ENCODE data around the gene TNFAIP2. TPM values are rescaled to one million over a fixed set of nuclear protein-coding genes. Genes with fewer than 3 reads are reported as not detected.

TNFAIP2 gene, protein sequence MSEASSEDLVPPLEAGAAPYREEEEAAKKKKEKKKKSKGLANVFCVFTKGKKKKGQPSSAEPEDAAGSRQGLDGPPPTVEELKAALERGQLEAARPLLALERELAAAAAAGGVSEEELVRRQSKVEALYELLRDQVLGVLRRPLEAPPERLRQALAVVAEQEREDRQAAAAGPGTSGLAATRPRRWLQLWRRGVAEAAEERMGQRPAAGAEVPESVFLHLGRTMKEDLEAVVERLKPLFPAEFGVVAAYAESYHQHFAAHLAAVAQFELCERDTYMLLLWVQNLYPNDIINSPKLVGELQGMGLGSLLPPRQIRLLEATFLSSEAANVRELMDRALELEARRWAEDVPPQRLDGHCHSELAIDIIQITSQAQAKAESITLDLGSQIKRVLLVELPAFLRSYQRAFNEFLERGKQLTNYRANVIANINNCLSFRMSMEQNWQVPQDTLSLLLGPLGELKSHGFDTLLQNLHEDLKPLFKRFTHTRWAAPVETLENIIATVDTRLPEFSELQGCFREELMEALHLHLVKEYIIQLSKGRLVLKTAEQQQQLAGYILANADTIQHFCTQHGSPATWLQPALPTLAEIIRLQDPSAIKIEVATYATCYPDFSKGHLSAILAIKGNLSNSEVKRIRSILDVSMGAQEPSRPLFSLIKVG
- 1 to 10 TPM; 1.1 to 1.2 TPM for total RNA-seq

DNA sequence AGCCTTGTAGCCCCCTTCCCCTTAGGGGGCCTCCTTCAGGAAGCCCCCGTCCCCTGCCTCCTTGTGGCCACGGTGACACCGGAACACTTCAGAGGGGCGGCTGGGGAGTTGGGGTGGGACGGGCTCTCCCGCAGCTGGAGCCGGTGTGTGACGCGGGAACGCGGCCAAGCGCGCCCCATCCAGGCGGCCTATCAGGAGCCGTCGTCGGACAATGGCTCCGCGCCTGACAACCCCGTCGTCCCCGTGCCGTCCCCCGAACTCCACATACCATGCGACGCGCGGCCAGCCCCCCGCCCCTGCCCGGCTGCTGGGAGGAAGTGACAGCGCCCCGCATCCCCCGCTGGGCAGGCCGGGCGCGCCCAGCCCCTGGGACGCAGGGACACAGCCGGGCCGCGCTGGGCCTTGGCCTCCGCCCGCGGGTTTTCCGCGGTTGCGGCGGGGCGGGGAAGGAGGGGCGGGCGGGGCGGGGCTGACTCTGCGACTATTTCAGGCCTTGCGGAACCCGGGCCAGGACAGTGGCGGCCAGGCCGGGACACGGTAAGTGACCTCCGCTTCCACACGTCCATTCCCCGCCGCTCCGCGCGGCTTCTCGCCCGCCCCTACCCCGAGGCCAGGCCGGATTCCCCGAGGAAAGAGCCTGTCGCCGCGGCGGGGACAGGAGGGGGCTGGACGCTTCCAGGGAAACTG is at the start of gene TNFAIP2:
TSS of gene TNFAIP2 (plus strand) at position 515 of the 687 bp plus-strand sequence. CDS start 2,997 bp downstream, outside the sequence.
- Mint-ChIP-seq H3K36me3 (ENCODE audit: low read depth) (no peaks in the 10 kb centered on the region), H3K4me3 (no peak within 1 kb of the TSS), H3K27me3 (peaks cover 28% of the 10 kb centered on the region), H3K9me3 (no peaks in the 10 kb centered on the region), H3K27ac (no peak within 1 kb of the TSS), H3K4me1 (ENCODE audit: low read depth) (no peaks in the 10 kb centered on the region)
- TF ChIP-seq, protein P1, sequence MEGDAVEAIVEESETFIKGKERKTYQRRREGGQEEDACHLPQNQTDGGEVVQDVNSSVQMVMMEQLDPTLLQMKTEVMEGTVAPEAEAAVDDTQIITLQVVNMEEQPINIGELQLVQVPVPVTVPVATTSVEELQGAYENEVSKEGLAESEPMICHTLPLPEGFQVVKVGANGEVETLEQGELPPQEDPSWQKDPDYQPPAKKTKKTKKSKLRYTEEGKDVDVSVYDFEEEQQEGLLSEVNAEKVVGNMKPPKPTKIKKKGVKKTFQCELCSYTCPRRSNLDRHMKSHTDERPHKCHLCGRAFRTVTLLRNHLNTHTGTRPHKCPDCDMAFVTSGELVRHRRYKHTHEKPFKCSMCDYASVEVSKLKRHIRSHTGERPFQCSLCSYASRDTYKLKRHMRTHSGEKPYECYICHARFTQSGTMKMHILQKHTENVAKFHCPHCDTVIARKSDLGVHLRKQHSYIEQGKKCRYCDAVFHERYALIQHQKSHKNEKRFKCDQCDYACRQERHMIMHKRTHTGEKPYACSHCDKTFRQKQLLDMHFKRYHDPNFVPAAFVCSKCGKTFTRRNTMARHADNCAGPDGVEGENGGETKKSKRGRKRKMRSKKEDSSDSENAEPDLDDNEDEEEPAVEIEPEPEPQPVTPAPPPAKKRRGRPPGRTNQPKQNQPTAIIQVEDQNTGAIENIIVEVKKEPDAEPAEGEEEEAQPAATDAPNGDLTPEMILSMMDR (IDR thresholded peaks at IDR 0.05): no peak
- DNase-seq (no peak), ATAC-seq (peak; percentile 30)
- POLR2A ChIA-PET: no interaction called here
- CTCF ChIA-PET: no interaction called here
- intact Hi-C loops (cut with micrococcal nuclease): no loop called here

DNA sequence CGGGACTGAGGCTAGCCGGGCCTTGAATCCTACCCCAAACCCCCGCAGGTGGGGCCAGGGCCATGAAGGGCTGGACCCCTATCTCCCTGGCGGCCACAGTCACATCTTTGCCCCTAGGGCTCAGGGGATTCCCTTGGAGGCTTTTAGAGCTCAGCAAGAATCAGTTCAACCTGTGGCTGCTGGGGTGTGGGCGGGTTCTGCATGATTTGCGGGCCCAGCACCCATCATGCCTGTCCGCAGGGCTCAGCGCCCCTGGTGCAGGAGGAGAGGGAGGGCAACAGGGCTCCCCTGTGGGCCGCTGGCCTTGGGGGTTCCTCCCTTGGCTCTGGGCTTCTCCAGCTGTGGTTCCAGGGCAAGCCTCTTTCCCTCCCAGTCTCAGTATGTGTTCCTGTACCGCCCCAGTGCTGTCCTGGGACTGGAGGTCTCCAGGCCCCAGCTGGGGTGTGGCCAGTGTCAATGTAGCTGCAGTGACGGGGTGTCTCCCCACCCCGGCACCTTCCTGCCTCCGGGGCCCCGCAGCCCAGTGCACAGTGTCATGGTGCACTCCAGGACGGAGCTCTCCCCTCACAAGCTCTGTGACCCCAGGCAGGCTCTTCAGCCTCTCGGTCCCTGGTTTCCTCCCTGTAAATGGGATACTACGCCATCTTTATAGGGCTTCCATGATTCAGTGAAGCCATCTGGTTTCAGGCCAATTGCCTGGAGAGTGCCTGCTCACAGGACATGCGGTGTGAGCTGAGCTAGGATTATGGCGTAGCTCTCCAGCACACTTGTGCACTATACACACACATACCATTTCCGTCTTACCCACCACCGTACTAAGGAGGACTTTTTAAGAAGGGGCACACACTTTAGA is 49.2 kb upstream of the TNFAIP2 start:
- DNase-seq (no peak), ATAC-seq (no peak)
- no peaks in the 10 kb centered on the region for H3K36me3 Mint-ChIP-seq (ENCODE audit: low read depth)
- CTCF ChIA-PET: interaction anchor here (0.9 to 3.7 kb wide), 14 partner anchors 10 to 379 kb away, joined by 3 to 22 read pairs (median 3); partner anchors contain the start of gene LBHD2
- peaks cover 4% of the 10 kb centered on the region for H3K27me3 Mint-ChIP-seq
- intact Hi-C loops (cut with micrococcal nuclease): no loop called here
- POLR2A ChIA-PET: interaction anchor here (0.5 to 0.9 kb wide), 3 partner anchors 13 to 857 kb away, joined by 3 to 4 read pairs (median 4); no protein-coding TSS in a partner anchor
- TF ChIP-seq, protein P1 (IDR thresholded peaks at IDR 0.05): no peak
- no peaks in the 10 kb centered on the region for H3K4me1 Mint-ChIP-seq (ENCODE audit: low read depth)
- no peaks in the 10 kb centered on the region for H3K9me3 Mint-ChIP-seq
- H3K27ac Mint-ChIP-seq: no peak overlapping the region
- H3K4me3 Mint-ChIP-seq: no peak overlapping the region

DNA sequence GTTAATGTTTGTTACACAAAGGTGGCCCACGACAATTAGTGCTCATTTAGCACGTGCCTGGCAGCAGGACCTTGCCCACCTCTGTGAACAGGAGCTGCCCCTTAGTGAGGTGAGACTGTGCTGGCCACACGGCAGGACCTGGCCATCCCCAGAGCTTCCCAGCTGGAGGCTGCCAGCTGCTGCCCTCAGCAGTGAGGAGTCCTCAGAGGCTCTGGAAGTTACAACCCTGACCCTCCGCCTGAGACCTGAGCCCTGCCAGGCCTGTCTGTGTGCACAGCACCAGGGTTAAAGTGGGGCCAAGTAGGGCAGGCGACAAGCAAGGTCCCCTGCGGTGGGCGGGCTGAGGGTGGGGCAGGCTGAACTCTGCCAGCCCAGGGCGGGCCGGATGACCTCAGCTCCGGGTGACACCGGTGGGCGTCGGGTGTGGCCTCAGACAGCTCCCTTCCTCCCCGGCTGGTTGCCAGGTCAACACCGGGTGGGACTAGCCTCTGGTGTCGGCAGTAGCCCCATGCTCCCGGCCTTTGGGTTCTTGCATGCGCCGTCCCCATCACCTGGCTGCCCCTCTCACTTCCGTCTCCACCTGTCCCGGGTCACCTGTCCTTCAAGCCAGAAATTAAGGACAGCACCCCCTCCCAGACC is 48.4 kb upstream of the TNFAIP2 start:
- peaks cover 4% of the 10 kb centered on the region for H3K27me3 Mint-ChIP-seq
- CTCF ChIA-PET: interaction anchor here (0.5 to 3.7 kb wide), 17 partner anchors 9 to 385 kb away, joined by 3 to 22 read pairs (median 3); partner anchors contain the start of gene LBHD2
- H3K9me3 Mint-ChIP-seq: no peaks in the 10 kb centered on the region
- TF ChIP-seq, protein P1 (IDR thresholded peaks at IDR 0.05): no peak
- H3K4me1 Mint-ChIP-seq (ENCODE audit: low read depth): no peaks in the 10 kb centered on the region
- intact Hi-C loops (cut with micrococcal nuclease): no loop called here
- no peak overlapping the region for H3K27ac Mint-ChIP-seq
- no peaks in the 10 kb centered on the region for H3K36me3 Mint-ChIP-seq (ENCODE audit: low read depth)
- POLR2A ChIA-PET: interaction anchor here (0.6 to 0.9 kb wide), 3 partner anchors 14 to 225 kb away, joined by 3 to 4 read pairs (median 3); no protein-coding TSS in a partner anchor
- peak; percentile 21 for ATAC-seq
- H3K4me3 Mint-ChIP-seq: no peak overlapping the region
- DNase-seq: peak; percentile 68

DNA sequence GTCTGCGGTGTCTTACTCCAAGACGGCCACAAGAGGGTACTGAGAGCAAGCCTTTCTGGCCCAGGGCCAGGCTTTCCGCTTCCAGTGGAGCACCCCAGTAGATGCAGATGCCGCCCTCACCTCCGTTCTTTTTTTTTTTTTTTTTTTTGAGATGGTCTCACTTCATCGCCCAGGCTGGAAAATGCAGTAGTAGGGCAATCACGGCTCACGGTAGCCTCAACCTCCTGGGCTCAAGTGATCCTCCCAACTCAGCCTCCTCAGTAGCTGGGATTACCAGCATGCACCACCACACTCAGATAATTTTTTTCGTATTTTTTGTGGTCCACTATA is 44.9 kb upstream of the TNFAIP2 start:
- ATAC-seq: peak; percentile 75
- ChIA-PET CTCF (interaction anchor here (1.0 to 1.8 kb wide), 3 partner anchors 20 to 27 kb away, joined by 4 to 6 read pairs (median 5); no protein-coding TSS in a partner anchor), POLR2A (no interaction called here)
- H3K9me3 Mint-ChIP-seq: no peaks in the 10 kb centered on the region
- H3K27ac Mint-ChIP-seq: no peak overlapping the region
- H3K4me3 Mint-ChIP-seq: no peak overlapping the region
- intact Hi-C loops (cut with micrococcal nuclease): no loop called here
- peaks cover 4% of the 10 kb centered on the region for H3K27me3 Mint-ChIP-seq
- DNase-seq: peak; percentile 86
- no peaks in the 10 kb centered on the region for H3K36me3 Mint-ChIP-seq (ENCODE audit: low read depth)
- H3K4me1 Mint-ChIP-seq (ENCODE audit: low read depth): no peaks in the 10 kb centered on the region
- TF ChIP-seq, protein P1 (IDR thresholded peaks at IDR 0.05): peak; percentile 79
